ENCODE data around the gene BLM.

- TF ChIP-seq, protein P1, sequence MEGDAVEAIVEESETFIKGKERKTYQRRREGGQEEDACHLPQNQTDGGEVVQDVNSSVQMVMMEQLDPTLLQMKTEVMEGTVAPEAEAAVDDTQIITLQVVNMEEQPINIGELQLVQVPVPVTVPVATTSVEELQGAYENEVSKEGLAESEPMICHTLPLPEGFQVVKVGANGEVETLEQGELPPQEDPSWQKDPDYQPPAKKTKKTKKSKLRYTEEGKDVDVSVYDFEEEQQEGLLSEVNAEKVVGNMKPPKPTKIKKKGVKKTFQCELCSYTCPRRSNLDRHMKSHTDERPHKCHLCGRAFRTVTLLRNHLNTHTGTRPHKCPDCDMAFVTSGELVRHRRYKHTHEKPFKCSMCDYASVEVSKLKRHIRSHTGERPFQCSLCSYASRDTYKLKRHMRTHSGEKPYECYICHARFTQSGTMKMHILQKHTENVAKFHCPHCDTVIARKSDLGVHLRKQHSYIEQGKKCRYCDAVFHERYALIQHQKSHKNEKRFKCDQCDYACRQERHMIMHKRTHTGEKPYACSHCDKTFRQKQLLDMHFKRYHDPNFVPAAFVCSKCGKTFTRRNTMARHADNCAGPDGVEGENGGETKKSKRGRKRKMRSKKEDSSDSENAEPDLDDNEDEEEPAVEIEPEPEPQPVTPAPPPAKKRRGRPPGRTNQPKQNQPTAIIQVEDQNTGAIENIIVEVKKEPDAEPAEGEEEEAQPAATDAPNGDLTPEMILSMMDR (IDR thresholded peaks at IDR 0.05): no peak
- no peak for TF ChIP-seq POLR2A (IDR thresholded peaks at IDR 0.05)
These were observed 143.3 kb downstream of the BLM start for GRCh38 chr15:90860450-90860849.
